ENCODE data around the gene HEBP2. TPM values are rescaled to one million over a fixed set of nuclear protein-coding genes. Genes with fewer than 3 reads are reported as not detected.

The HEBP2 gene
- total and polyA plus RNA-seq, 2 donors = 26.0 to 41.7 TPM

GRCh38 chr6:138440296-138440695 is 36.3 kb downstream of the HEBP2 start:
- Histone ChIP-seq H3K4me3 (ENCODE audit: low read length in 2 of 2) (no peak overlapping the region), H3K4me1 (ENCODE audit: control insufficient read depth in 2 of 2, insufficient read depth in 2 of 2, low read length in 2 of 2) (no peaks in the 10 kb centered on the region), H3K27me3 (ENCODE audit: control insufficient read depth in 2 of 2, insufficient read depth in 1 of 2, low read length in 1 of 2) (no peaks in the 10 kb centered on the region), H3K36me3 (ENCODE audit: control insufficient read depth in 2 of 2, insufficient read depth in 2 of 2, low read length in 1 of 2) (no peaks in the 10 kb centered on the region), H3K27ac (ENCODE audit: low read depth in 1 of 2, low read length in 1 of 2) (no peak overlapping the region), H3K9me3 (ENCODE audit: control insufficient read depth in 2 of 2, insufficient read depth in 1 of 2, low read length in 1 of 2) (no peaks in the 10 kb centered on the region)
- 98% methylated on average over 3 of the region's 3 CpGs for WGBS
- no peak for DNase-seq (ENCODE audit: low read depth in 6 of 9, low spot score in 9 of 9)

GRCh38 chr6:138440758-138441357 is 36.8 kb downstream of the HEBP2 start:
- DNase-seq (ENCODE audit: low read depth in 6 of 9, low spot score in 9 of 9) = no peak
- no peaks in the 10 kb centered on the region for H3K27me3 ChIP-seq (ENCODE audit: control insufficient read depth in 2 of 2, insufficient read depth in 1 of 2, low read length in 1 of 2)
- 69% methylated on average over 4 of the region's 4 CpGs for WGBS

GRCh38 chr6:138441965-138442364 is 37.9 kb downstream of the HEBP2 start:
- 96% methylated on average over 6 of the region's 6 CpGs for WGBS
- Histone ChIP-seq H3K9me3 (ENCODE audit: control insufficient read depth in 2 of 2, insufficient read depth in 1 of 2, low read length in 1 of 2) (no peaks in the 10 kb centered on the region), H3K27ac (ENCODE audit: low read depth in 1 of 2, low read length in 1 of 2) (no peak overlapping the region), H3K4me3 (ENCODE audit: low read length in 2 of 2) (no peak overlapping the region), H3K27me3 (ENCODE audit: control insufficient read depth in 2 of 2, insufficient read depth in 1 of 2, low read length in 1 of 2) (no peaks in the 10 kb centered on the region), H3K36me3 (ENCODE audit: control insufficient read depth in 2 of 2, insufficient read depth in 2 of 2, low read length in 1 of 2) (no peaks in the 10 kb centered on the region), H3K4me1 (ENCODE audit: control insufficient read depth in 2 of 2, insufficient read depth in 2 of 2, low read length in 2 of 2) (no peaks in the 10 kb centered on the region)
- no peak for DNase-seq (ENCODE audit: low read depth in 6 of 9, low spot score in 9 of 9)

More at GRCh38 chr6:138440758-138441357, 36.8 kb downstream of the HEBP2 start:
- Histone ChIP-seq H3K9me3 (ENCODE audit: control insufficient read depth in 2 of 2, insufficient read depth in 1 of 2, low read length in 1 of 2) (no peaks in the 10 kb centered on the region), H3K36me3 (ENCODE audit: control insufficient read depth in 2 of 2, insufficient read depth in 2 of 2, low read length in 1 of 2) (no peaks in the 10 kb centered on the region), H3K27ac (ENCODE audit: low read depth in 1 of 2, low read length in 1 of 2) (no peak overlapping the region), H3K4me1 (ENCODE audit: control insufficient read depth in 2 of 2, insufficient read depth in 2 of 2, low read length in 2 of 2) (no peaks in the 10 kb centered on the region), H3K4me3 (ENCODE audit: low read length in 2 of 2) (no peak overlapping the region)

GRCh38 chr6:138442663-138443062 is 38.6 kb downstream of the HEBP2 start:
- Histone ChIP-seq H3K36me3 (ENCODE audit: control insufficient read depth in 2 of 2, insufficient read depth in 2 of 2, low read length in 1 of 2) (no peaks in the 10 kb centered on the region), H3K27ac (ENCODE audit: low read depth in 1 of 2, low read length in 1 of 2) (no peak overlapping the region), H3K9me3 (ENCODE audit: control insufficient read depth in 2 of 2, insufficient read depth in 1 of 2, low read length in 1 of 2) (no peaks in the 10 kb centered on the region), H3K4me3 (ENCODE audit: low read length in 2 of 2) (no peak overlapping the region), H3K4me1 (ENCODE audit: control insufficient read depth in 2 of 2, insufficient read depth in 2 of 2, low read length in 2 of 2) (no peaks in the 10 kb centered on the region), H3K27me3 (ENCODE audit: control insufficient read depth in 2 of 2, insufficient read depth in 1 of 2, low read length in 1 of 2) (no peaks in the 10 kb centered on the region)
- 95% methylated on average over 2 of the region's 2 CpGs for WGBS
- DNase-seq (ENCODE audit: low read depth in 6 of 9, low spot score in 9 of 9) = no peak

- Histone ChIP-seq H3K4me1 (ENCODE audit: control insufficient read depth in 2 of 2, insufficient read depth in 2 of 2, low read length in 2 of 2) (no peaks in the 10 kb centered on the region), H3K27ac (ENCODE audit: low read depth in 1 of 2, low read length in 1 of 2) (no peak overlapping the region), H3K36me3 (ENCODE audit: control insufficient read depth in 2 of 2, insufficient read depth in 2 of 2, low read length in 1 of 2) (no peaks in the 10 kb centered on the region), H3K27me3 (ENCODE audit: control insufficient read depth in 2 of 2, insufficient read depth in 1 of 2, low read length in 1 of 2) (no peaks in the 10 kb centered on the region), H3K4me3 (ENCODE audit: low read length in 2 of 2) (no peak overlapping the region), H3K9me3 (ENCODE audit: control insufficient read depth in 2 of 2, insufficient read depth in 1 of 2, low read length in 1 of 2) (no peaks in the 10 kb centered on the region)
- no peak for DNase-seq (ENCODE audit: low read depth in 6 of 9, low spot score in 9 of 9)
These were observed 40.0 kb downstream of the HEBP2 start for GRCh38 chr6:138443979-138444378.

GRCh38 chr6:138446821-138447220 is 42.8 kb downstream of the HEBP2 start:
- 98% methylated on average over 6 of the region's 6 CpGs for WGBS

GRCh38 chr6:138450445-138450844 is 46.4 kb downstream of the HEBP2 start:
- WGBS = 97% methylated on average over 3 of the region's 3 CpGs

More at GRCh38 chr6:138446821-138447220, 42.8 kb downstream of the HEBP2 start:
- H3K9me3 ChIP-seq (ENCODE audit: control insufficient read depth in 2 of 2, insufficient read depth in 1 of 2, low read length in 1 of 2) = no peaks in the 10 kb centered on the region
- H3K27ac ChIP-seq (ENCODE audit: low read depth in 1 of 2, low read length in 1 of 2) = no peak overlapping the region
- H3K27me3 ChIP-seq (ENCODE audit: control insufficient read depth in 2 of 2, insufficient read depth in 1 of 2, low read length in 1 of 2) = no peaks in the 10 kb centered on the region
- no peaks in the 10 kb centered on the region for H3K4me1 ChIP-seq (ENCODE audit: control insufficient read depth in 2 of 2, insufficient read depth in 2 of 2, low read length in 2 of 2)
- DNase-seq (ENCODE audit: low read depth in 6 of 9, low spot score in 9 of 9) = no peak
- H3K36me3 ChIP-seq (ENCODE audit: control insufficient read depth in 2 of 2, insufficient read depth in 2 of 2, low read length in 1 of 2) = no peaks in the 10 kb centered on the region
- no peak overlapping the region for H3K4me3 ChIP-seq (ENCODE audit: low read length in 2 of 2)

GRCh38 chr6:138451043-138451442 is 47.0 kb downstream of the HEBP2 start:
- peaks cover 0 to under 1% of the 10 kb centered on the region in 2 donors for H3K4me1 ChIP-seq (ENCODE audit: control insufficient read depth in 2 of 2, insufficient read depth in 2 of 2, low read length in 2 of 2)
- no peaks in the 10 kb centered on the region for H3K27me3 ChIP-seq (ENCODE audit: control insufficient read depth in 2 of 2, insufficient read depth in 1 of 2, low read length in 1 of 2)
- H3K36me3 ChIP-seq (ENCODE audit: control insufficient read depth in 2 of 2, insufficient read depth in 2 of 2, low read length in 1 of 2) = no peaks in the 10 kb centered on the region
- no peak overlapping the region for H3K27ac ChIP-seq (ENCODE audit: low read depth in 1 of 2, low read length in 1 of 2)
- H3K4me3 ChIP-seq (ENCODE audit: low read length in 2 of 2) = no peak overlapping the region
- no peaks in the 10 kb centered on the region for H3K9me3 ChIP-seq (ENCODE audit: control insufficient read depth in 2 of 2, insufficient read depth in 1 of 2, low read length in 1 of 2)
- no peak for DNase-seq (ENCODE audit: low read depth in 6 of 9, low spot score in 9 of 9)
- WGBS = 97% methylated on average over 3 of the region's 3 CpGs

More at GRCh38 chr6:138450445-138450844, 46.4 kb downstream of the HEBP2 start:
- H3K36me3 ChIP-seq (ENCODE audit: control insufficient read depth in 2 of 2, insufficient read depth in 2 of 2, low read length in 1 of 2) = no peaks in the 10 kb centered on the region
- H3K4me1 ChIP-seq (ENCODE audit: control insufficient read depth in 2 of 2, insufficient read depth in 2 of 2, low read length in 2 of 2) = no peaks in the 10 kb centered on the region
- H3K9me3 ChIP-seq (ENCODE audit: control insufficient read depth in 2 of 2, insufficient read depth in 1 of 2, low read length in 1 of 2) = no peaks in the 10 kb centered on the region
- H3K27me3 ChIP-seq (ENCODE audit: control insufficient read depth in 2 of 2, insufficient read depth in 1 of 2, low read length in 1 of 2) = no peaks in the 10 kb centered on the region
- H3K4me3 ChIP-seq (ENCODE audit: low read length in 2 of 2) = no peak overlapping the region
- no peak overlapping the region for H3K27ac ChIP-seq (ENCODE audit: low read depth in 1 of 2, low read length in 1 of 2)
- no peak for DNase-seq (ENCODE audit: low read depth in 6 of 9, low spot score in 9 of 9)

GRCh38 chr6:138454981-138455706 is 51.1 kb downstream of the HEBP2 start:
- Histone ChIP-seq H3K27me3 (ENCODE audit: control insufficient read depth in 2 of 2, insufficient read depth in 1 of 2, low read length in 1 of 2) (no peaks in the 10 kb centered on the region), H3K36me3 (ENCODE audit: control insufficient read depth in 2 of 2, insufficient read depth in 2 of 2, low read length in 1 of 2) (no peaks in the 10 kb centered on the region), H3K27ac (ENCODE audit: low read depth in 1 of 2, low read length in 1 of 2) (no peak overlapping the region), H3K4me3 (ENCODE audit: low read length in 2 of 2) (no peak overlapping the region), H3K4me1 (ENCODE audit: control insufficient read depth in 2 of 2, insufficient read depth in 2 of 2, low read length in 2 of 2) (peaks cover 0 to 2% of the 10 kb centered on the region in 2 donors), H3K9me3 (ENCODE audit: control insufficient read depth in 2 of 2, insufficient read depth in 1 of 2, low read length in 1 of 2) (no peaks in the 10 kb centered on the region)
- DNase-seq (ENCODE audit: low read depth in 6 of 9, low spot score in 9 of 9) = peak in 1 of 9 donors; percentile 17
- WGBS = 54% methylated on average over 9 of the region's 9 CpGs
